Measurements from ENCODE around the gene MYADML2. TPM values are rescaled to one million over a fixed set of nuclear protein-coding genes. Genes with fewer than 3 reads are reported as not detected.
"Not testable (repeated sequence)": the region's sequence is repeated elsewhere in the genome, so short reads cannot be mapped to it uniquely, and the experiment has no call there.

Gene MYADML2
- total RNA-seq: under 1 TPM in 1 of 2 donors, not detected in 1; 0.17 TPM
- long read RNA-seq: 0 reads

DNA sequence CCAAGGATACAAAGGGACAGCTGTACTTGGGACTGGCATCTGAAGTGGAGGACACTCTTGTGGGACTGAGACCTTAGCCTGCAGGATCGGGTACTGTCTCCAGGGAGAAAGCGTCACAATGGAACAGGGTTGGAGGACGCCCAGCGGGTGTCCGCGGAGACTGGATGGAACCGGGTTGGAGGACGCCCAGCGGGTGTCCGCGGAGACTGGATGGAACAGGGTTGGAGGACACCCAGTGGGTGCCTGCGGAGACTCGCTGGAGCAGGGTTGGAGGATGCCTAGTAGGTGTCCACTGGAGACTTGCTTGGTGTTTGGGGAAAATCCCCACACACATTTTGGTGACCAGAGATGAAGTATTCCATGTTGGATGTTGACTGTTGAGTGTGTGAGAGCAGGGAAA, at the start of gene MYADML2:
Gene MYADML2 (minus strand): TSS at position 45 of the 400 bp plus-strand sequence. CDS start 5,492 bp downstream, outside the sequence.
- ATAC-seq (no peak), DNase-seq (no peak)
- intact Hi-C loops (cut with DNase I, micrococcal nuclease): no loop called here

GRCh38 chr17:81996232-81996756, 49.3 kb upstream of the MYADML2 start:
- intact Hi-C loops (cut with DNase I, micrococcal nuclease): no loop called here
- no peak for DNase-seq
- ATAC-seq: no peak

DNA sequence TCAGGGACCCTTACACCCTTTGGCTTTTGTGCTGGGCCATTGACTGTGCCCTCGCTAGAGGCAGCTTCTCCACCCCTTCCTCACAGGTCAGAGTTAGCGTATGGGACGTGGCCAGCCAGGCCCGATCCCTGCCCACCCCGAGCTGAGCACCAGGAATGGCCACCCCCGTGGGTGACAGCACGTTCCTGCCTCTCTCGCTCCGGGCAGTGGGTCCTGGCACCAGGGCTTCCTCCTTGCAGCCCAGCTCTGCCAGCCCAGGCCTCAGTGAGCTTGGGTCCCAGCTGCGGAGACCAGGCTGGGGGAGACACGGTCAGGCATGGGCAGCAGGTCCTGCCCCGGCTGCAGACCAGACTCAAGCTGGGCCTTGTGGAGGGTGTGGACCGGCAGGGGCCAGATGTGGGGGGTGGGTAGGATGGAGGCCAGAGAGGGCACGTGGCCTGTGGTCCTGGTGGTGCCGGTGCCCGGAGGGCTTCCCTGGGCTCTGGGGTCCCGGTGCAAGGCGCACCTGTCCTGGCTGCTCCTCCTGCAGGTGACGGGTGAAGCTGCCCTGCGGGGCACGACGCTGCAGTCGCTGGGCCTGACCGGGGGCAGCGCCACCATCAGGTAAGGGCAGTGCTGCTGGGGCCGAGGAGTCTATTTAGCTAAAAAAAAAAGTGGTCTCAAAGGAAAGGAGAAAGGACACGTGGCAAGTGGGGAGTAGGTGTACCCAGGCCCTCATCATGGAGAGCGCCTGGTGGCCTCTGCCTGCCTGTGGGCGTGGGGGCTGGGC, 48.6 kb upstream of the MYADML2 start:
- intact Hi-C loops (cut with DNase I, micrococcal nuclease): no loop called here
- ATAC-seq (no peak), DNase-seq (no peak)

- intact Hi-C loops (cut with DNase I, micrococcal nuclease): no loop called here
- no peak for DNase-seq
Measured at GRCh38 chr17:81994593-81995462, 47.8 kb upstream of the MYADML2 start.

GRCh38 chr17:81993729-81994592, 46.9 kb upstream of the MYADML2 start:
- DNase-seq: no peak
- ATAC-seq: no peak
- intact Hi-C loops (cut with DNase I, micrococcal nuclease): no loop called here

More at GRCh38 chr17:81994593-81995462, 47.8 kb upstream of the MYADML2 start:
- no peak for ATAC-seq

DNA sequence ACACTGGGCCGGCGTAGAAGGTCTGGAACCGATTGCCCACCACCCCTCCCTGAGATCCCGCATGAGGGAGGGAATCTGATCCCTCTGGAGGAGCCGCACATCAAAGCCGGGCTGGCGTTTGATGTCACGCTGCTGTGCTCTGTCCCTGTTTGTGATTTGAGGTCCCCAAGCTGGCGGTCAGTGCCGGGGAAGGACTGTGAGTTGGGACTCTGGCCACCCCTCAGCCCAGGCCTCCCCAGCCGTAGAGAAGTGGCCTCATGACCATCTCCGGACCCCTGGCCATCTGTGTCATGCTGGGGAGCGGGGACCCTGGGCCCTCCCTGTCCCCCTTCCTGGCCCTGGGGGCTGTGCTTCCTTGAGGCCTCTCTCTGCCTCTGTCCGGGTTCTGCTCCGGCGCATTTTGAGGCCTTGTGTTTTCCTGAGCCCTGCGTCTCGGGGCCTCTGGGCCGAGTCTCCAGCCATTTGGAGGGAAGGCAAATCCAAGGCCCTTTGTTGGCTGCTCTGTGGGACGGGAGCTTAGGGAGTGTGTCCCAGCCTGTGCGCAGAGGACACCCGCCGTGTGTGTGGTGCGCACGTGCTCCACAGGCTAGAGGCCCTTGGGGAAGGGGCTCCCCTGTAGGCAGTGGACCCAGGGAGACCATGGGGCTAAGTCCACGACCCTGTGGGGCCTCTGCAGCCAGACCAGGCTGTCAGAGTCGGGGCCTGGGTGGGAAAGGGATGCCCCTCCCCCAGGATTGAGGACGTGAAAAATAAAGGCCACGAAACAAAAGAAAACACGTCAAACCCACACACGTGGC, 45.5 kb upstream of the MYADML2 start:
- no peak for DNase-seq
- intact Hi-C loops (cut with DNase I, micrococcal nuclease): no loop called here
- peak; percentile 2 for ATAC-seq

DNA sequence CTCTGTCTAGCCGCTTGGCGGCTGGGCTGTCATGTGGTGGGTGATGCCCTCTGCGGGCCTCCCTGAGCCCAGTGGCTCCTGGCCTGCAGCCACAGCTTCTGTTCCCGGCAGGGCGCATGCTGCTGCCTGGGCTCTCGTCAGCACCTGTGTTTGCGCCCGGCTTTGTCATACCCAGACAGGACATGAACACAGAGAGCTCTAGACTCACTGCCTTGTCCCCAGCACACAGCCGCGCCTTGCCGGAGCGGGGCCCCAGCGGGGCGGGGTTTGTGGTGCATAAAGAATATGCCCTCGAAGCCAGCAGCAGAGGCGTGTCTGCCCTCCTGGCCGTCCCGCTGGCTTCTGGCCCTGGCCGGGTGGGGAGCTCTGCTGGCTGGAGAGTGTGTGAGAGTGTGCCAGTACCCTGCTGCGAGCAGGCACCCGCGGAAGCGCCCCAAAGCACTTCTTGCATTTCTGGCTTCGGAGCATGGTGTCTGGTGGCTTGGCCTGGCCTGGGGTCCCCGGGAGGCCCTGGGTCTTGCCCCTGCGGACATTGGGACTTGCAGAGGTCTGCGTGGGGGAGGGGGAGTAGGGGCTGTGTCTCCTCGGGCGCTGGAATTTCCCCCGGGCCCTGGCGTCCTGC, 44.8 kb upstream of the MYADML2 start:
- peak; percentile 96 for ATAC-seq
- intact Hi-C loops (cut with DNase I, micrococcal nuclease): no loop called here
- peak; percentile 90 to 91 for DNase-seq

GRCh38 chr17:81990836-81991683, 44.0 kb upstream of the MYADML2 start:
- intact Hi-C loops (cut with DNase I, micrococcal nuclease): no loop called here
- DNase-seq: no peak
- ATAC-seq: peak; percentile 23

DNA sequence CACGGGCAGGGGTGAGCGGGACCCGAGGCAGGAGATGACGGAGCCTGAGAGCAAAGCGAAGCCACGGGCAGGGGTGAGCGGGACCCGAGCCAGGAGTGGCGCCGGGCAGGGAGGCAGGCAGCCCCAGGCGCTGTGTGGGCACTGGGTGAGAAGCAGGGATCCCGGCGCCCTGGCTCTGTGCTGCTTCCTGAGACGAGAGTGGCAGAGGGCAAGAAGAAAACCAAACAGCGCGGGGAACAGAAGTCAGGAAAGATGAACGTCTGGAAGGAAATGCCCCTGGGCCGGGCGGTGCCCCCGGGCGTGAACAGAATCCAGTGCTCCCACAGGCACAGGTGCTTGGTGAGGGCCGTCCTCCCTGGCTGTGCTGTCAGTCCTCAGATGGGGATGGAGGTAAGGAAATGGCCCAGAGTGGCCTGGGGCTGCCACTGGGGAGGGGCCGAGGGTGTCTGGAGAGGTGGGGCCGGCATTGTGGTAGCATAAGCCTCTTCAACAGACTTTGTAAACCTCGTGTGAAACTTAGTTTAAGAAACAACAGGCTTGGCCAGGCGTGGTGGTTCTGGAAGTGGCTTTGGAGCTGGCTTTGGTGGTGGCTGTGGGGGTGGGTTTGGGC, 40.2 kb upstream of the MYADML2 start:
- intact Hi-C loops (cut with DNase I, micrococcal nuclease): no loop called here
- ATAC-seq (no peak), DNase-seq (no peak)

GRCh38 chr17:81986606-81987005, 39.6 kb upstream of the MYADML2 start:
- intact Hi-C loops (cut with DNase I, micrococcal nuclease): no loop called here
- ATAC-seq (no peak), DNase-seq (no peak)

DNA sequence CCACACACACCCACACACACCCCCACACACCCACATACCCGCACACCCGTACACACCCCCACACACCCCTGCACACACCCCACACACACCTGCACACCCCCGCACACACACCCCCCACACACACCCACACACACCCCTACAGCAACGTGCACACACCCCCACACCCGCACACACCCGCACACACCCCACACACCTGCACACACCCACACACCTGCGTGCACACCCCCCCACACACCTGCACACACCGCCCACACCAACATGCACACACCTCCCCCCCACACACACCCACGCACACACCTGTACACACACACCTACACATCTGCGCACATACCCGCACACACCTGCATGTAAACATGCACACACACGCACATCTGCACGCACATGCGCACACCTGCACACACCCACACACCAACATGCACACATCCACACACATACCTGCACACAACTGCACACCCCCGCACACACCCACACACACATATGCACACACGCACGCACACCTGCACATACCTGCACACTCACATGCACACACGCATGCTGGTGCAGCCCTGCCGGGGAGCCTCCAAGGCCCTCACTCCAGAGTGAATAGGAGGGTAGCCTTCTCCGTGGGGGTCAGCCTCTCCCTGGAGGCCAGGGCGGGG, 37.9 kb upstream of the MYADML2 start:
- ATAC-seq: no peak
- no peak for DNase-seq
- intact Hi-C loops (cut with DNase I, micrococcal nuclease): no loop called here

- intact Hi-C loops (cut with DNase I, micrococcal nuclease): no loop called here
- ATAC-seq (no peak), DNase-seq (no peak)
Measured at GRCh38 chr17:81983639-81984373, 36.8 kb upstream of the MYADML2 start.

- intact Hi-C loops (cut with DNase I, micrococcal nuclease): no loop called here
- no peak for DNase-seq
- peak; percentile 32 for ATAC-seq
Measured at GRCh38 chr17:81983011-81983638, 36.1 kb upstream of the MYADML2 start.

DNA sequence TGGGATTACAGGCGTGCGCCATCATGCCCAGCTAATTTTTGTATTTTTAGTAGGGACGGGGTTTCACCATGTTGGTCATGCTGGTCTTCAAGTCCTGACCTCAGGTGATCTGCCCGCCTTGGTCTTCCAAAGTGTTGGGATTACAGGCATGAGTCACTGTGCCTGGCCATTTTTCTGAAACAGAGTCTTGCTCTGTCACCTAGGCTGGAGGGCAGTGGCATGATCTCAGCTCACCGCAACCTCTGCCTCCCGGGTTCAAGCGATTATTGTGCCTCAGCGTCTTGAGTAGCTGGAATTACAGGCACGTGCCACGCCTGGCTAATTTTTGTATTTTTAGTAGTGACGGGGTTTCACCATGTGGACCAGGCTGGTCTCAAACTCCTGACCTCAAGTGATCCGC, 34.5 kb upstream of the MYADML2 start:
- intact Hi-C loops (cut with DNase I, micrococcal nuclease); DNase-seq; ATAC-seq: not testable (repeated sequence)

All from left colon (tissue), 2 donors.